Testis (tissue), 2 donors: ENCODE results near the gene UPK3A.

Experiments
- POLR2A ChIP-seq: fragments of 450-650 bp; IDR thresholded peaks from one replicate; pipeline ENCODE4 v1.6.1; 2017; ENCODE audit warnings: antibody characterized with exemption, mild to moderate bottlenecking, moderate library complexity
- TF ChIP-seq, protein P1 (sequence below), 3 experiments: fragments of 450-650 bp in 2 of 3; fragments of 200-600 bp in 1 of 3; sonication (generic) in 1 of 3; IDR thresholded peaks; one replicate each; pipeline ENCODE4 v1.5.1; 2016 to 2019; ENCODE audit warnings: antibody characterized with exemption in 3 of 3, mild to moderate bottlenecking in 2 of 3, moderate library complexity in 1 of 3

- TF ChIP-seq, protein P1, sequence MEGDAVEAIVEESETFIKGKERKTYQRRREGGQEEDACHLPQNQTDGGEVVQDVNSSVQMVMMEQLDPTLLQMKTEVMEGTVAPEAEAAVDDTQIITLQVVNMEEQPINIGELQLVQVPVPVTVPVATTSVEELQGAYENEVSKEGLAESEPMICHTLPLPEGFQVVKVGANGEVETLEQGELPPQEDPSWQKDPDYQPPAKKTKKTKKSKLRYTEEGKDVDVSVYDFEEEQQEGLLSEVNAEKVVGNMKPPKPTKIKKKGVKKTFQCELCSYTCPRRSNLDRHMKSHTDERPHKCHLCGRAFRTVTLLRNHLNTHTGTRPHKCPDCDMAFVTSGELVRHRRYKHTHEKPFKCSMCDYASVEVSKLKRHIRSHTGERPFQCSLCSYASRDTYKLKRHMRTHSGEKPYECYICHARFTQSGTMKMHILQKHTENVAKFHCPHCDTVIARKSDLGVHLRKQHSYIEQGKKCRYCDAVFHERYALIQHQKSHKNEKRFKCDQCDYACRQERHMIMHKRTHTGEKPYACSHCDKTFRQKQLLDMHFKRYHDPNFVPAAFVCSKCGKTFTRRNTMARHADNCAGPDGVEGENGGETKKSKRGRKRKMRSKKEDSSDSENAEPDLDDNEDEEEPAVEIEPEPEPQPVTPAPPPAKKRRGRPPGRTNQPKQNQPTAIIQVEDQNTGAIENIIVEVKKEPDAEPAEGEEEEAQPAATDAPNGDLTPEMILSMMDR (IDR thresholded peaks at IDR 0.05) = no peak
- TF ChIP-seq POLR2A = no peak
Observed at GRCh38 chr22:45238957-45239680, 45.6 kb upstream of the UPK3A start.
